Measurements from ENCODE around the gene CCDC186. TPM values are rescaled to one million over a fixed set of nuclear protein-coding genes. Genes with fewer than 3 reads are reported as not detected.

CCDC186 gene
- total RNA-seq, 2 experiments from 2014 or later: 9.1 to 13.9 TPM

DNA sequence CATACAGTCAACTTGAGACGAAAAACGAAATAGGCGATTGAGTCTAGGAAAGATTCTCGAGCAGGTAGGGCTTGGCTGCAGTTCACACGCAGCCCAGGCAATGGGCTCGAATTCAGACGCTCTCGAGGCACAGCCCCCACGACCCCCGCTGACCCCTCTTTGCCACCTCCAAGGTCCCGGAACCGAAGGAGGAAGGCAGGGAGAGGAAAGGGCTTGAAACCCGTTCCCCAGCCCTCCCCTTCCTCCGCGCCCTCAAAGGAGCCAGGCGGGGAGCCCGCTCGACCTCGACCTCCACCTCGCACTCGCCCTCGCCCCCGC lies 441 bp downstream of the CCDC186 start:
- Mint-ChIP-seq H3K27ac (peak overlapping the region; percentile 99), H3K27me3 (no peaks in the 10 kb centered on the region), H3K9me3 (ENCODE audit: low read depth) (peaks cover 2% of the 10 kb centered on the region), H3K4me1 (peaks cover 35% of the 10 kb centered on the region), H3K36me3 (ENCODE audit: low read depth) (peaks cover 8% of the 10 kb centered on the region), H3K4me3 (peak overlapping the region; percentile 100)
- POLR2A ChIA-PET: interaction anchor here (0.5 to 1.5 kb wide), 3 partner anchors 30 to 494 kb away, joined by 3 read pairs; partner anchors contain the start of gene CASP7
- ATAC-seq: peak; percentile 1
- intact Hi-C loops (cut with DNase I, micrococcal nuclease): loop anchor here (5.0 kb wide), 7 partner anchors 321 to 764 kb away; partner anchors contain the start of genes DCLRE1A (in 1 of the 2), FHIP2A (in 1 of the 2), NHLRC2 (in 1 of the 2) and TRUB1 (in 1 of the 2)
- CTCF ChIA-PET: interaction anchor here (0.8 kb wide), 1 partner anchor 131 kb away, joined by 4 read pairs; no protein-coding TSS in a partner anchor
- DNase-seq: no peak

DNA sequence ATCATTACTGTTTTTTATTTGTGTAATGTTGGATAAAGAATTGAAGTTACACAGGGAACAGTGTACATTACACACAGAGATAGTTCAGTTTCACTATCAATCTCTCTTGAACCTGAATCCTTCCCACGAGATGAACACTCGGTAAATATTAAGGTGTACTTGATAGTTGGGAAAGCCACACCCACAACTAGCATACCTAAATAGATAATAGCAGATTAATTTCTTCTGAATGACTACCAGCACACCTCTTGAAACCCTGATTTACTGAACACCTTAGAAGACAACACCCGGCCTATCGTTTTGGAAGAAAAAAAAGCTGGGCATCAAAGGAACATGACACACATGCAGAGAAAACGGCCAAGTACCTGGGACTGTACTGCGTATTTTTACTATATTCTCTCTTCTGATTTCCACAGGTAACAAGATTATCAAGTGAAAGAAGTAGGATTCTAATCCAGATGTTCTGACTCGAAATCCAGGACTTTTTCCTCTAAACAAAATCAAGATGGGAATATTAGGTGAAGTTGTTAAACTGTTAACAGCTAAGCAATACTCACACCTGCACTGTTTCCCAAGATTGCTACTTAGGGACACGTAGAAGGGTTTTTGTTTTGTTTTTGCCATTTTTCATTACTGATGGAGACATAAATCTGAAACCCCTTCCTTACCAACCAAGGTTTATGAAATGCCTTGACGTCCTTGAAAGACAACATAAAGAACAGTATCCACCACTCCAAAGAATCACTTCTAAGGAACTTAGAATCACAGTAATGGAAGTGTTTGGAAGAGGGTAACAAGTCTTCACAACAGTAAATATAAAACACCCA lies 1.0 kb downstream of the CCDC186 start:
- Mint-ChIP-seq H3K4me3 (peak overlapping the region; percentile 100), H3K27ac (peak overlapping the region; percentile 99), H3K9me3 (ENCODE audit: low read depth) (peaks cover 5% of the 10 kb centered on the region), H3K27me3 (no peaks in the 10 kb centered on the region), H3K36me3 (ENCODE audit: low read depth) (peaks cover 12% of the 10 kb centered on the region), H3K4me1 (peaks cover 41% of the 10 kb centered on the region)
- ChIA-PET CTCF (no interaction called here), POLR2A (no interaction called here)
- ATAC-seq (no peak), DNase-seq (no peak)
- intact Hi-C loops (cut with DNase I, micrococcal nuclease): loop anchor here (5.0 kb wide), 7 partner anchors 321 to 764 kb away; partner anchors contain the start of genes DCLRE1A (in 1 of the 2), FHIP2A (in 1 of the 2), NHLRC2 (in 1 of the 2) and TRUB1 (in 1 of the 2)

DNA sequence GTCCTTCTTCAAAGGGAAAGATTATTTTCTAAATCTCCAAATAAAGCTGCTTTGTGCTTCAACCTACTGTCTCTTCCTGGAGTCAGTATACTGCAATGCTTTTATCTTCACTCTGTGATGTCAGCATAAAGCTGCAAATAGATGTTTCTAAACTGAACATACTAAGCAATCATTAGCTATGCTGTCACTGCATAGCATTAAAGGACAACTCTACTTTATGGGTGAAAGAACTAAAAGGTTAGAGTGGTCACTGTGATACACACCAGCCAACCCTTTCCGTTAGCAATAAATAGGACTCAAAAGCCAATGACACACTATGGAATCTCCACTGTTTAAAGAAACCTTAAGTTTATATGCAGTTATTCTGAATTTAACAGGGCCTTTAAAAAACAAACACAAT lies 1.8 kb downstream of the CCDC186 start:
- POLR2A ChIA-PET: interaction anchor here (0.9 kb wide), 1 partner anchor 14 kb away, joined by 3 read pairs; no protein-coding TSS in a partner anchor
- peaks cover 44% of the 10 kb centered on the region for H3K4me1 Mint-ChIP-seq
- intact Hi-C loops (cut with DNase I, micrococcal nuclease): loop anchor here (5.0 kb wide), 7 partner anchors 320 to 765 kb away; partner anchors contain the start of genes DCLRE1A (in 1 of the 2), FHIP2A (in 1 of the 2), NHLRC2 (in 1 of the 2) and TRUB1 (in 1 of the 2)
- H3K9me3 Mint-ChIP-seq (ENCODE audit: low read depth): peaks cover 5% of the 10 kb centered on the region
- DNase-seq: no peak
- no peaks in the 10 kb centered on the region for H3K27me3 Mint-ChIP-seq
- peak overlapping the region; percentile 100 for H3K4me3 Mint-ChIP-seq
- H3K27ac Mint-ChIP-seq: no peak overlapping the region
- CTCF ChIA-PET: no interaction called here
- ATAC-seq: no peak
- H3K36me3 Mint-ChIP-seq (ENCODE audit: low read depth): peaks cover 15% of the 10 kb centered on the region

DNA sequence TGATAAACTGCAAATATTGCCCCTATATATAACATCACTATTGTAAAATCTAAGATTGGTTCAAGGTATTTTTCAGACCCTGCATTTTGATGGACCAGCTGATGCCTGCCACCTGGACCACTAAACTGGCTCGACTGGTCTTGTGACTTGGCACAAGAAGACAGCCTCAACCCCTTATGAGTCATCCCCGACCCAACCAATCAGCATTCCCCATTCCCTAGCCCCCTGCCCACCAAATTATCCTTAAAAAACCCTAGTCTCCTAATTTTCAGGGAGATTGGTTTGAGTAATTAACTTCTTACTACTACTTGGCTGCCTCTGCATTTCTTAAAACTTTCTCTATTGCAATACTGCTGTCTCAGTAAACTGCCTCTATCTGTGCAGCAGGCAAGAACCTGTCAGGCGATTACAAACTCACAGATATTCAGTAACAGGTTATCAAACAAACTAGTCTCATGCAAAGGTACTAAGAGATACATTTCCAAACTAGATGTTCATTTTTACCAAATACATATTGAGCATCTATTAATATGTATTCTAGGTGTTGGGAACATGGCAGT lies 5.5 kb downstream of the CCDC186 start:
- Mint-ChIP-seq H3K9me3 (ENCODE audit: low read depth) (peaks cover 5% of the 10 kb centered on the region), H3K27ac (no peak overlapping the region), H3K36me3 (ENCODE audit: low read depth) (peaks cover 22% of the 10 kb centered on the region), H3K4me3 (no peak overlapping the region), H3K4me1 (peaks cover 51% of the 10 kb centered on the region), H3K27me3 (no peaks in the 10 kb centered on the region)
- intact Hi-C loops (cut with DNase I, micrococcal nuclease): no loop called here
- POLR2A ChIA-PET: no interaction called here
- DNase-seq (no peak), ATAC-seq (no peak)
- CTCF ChIA-PET: no interaction called here

DNA sequence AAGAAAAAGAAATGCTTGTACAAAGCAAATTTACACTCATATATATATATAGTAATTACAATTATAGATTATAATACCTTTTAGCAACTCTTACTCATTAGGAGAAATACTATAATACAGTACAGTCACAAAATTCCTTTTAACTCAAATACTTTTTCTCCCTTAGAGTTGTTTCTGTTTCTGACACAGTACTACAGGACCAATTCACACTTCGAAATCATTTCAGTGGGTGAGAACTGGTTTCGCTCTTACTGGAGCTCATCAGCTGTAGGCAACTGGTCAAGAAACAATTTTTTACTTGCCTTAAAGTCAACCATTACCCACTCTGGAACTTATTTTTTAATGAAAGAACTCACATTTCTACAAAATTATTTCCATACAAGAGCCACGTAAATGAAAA lies 6.0 kb downstream of the CCDC186 start:
- intact Hi-C loops (cut with DNase I, micrococcal nuclease): no loop called here
- no peak for DNase-seq
- ATAC-seq: peak; percentile 60
- Mint-ChIP-seq H3K27me3 (no peaks in the 10 kb centered on the region), H3K9me3 (ENCODE audit: low read depth) (peaks cover 5% of the 10 kb centered on the region), H3K4me3 (no peak overlapping the region), H3K4me1 (peaks cover 55% of the 10 kb centered on the region), H3K36me3 (ENCODE audit: low read depth) (peaks cover 26% of the 10 kb centered on the region), H3K27ac (no peak overlapping the region)
- CTCF ChIA-PET: interaction anchor here (0.7 kb wide), 1 partner anchor 68 kb away, joined by 4 read pairs; no protein-coding TSS in a partner anchor
- POLR2A ChIA-PET: no interaction called here

DNA sequence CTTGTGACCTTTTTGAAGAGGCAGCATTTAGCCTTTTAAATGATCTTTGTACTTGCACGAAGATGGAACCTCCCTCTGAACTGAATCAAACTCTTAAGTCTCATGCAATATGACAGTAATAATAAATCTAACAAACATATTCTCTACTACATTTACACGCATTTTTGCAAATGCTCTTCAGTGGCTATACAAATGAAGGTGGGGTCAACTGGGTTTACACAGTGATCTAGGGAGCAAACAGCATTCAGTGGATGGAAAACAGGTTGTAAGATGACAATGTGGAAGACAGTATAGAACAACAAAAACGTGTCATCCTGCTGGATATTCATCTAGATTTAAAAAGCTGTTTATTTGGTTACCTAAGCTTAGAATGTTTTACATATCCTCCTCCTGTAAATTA lies 7.5 kb downstream of the CCDC186 start:
- Mint-ChIP-seq H3K27me3 (no peaks in the 10 kb centered on the region), H3K36me3 (ENCODE audit: low read depth) (peaks cover 34% of the 10 kb centered on the region), H3K4me3 (no peak overlapping the region), H3K27ac (no peak overlapping the region), H3K4me1 (peaks cover 50% of the 10 kb centered on the region), H3K9me3 (ENCODE audit: low read depth) (peaks cover 5% of the 10 kb centered on the region)
- ChIA-PET CTCF (no interaction called here), POLR2A (no interaction called here)
- intact Hi-C loops (cut with DNase I, micrococcal nuclease): no loop called here
- DNase-seq (no peak), ATAC-seq (no peak)

DNA sequence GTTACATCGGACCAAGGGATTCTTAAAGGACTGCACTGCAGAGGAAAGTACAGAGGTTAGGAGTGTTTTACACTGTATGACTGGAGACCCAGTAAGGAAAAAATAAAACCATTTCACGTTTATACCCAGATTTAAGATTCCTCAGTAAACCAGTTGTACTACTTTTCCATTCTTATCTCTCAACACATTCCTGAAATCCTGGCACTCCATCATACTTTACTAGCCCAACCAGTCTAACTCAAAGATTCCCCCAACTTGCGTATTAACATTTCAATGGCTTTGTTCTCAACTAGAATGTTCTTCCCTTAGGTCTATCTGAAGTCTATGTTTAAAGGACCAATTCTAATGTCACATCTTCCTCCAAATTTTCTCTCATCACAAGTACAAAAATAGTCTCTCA lies 8.0 kb downstream of the CCDC186 start:
- Mint-ChIP-seq H3K4me1 (peaks cover 53% of the 10 kb centered on the region), H3K36me3 (ENCODE audit: low read depth) (peaks cover 34% of the 10 kb centered on the region), H3K4me3 (no peak overlapping the region), H3K27me3 (no peaks in the 10 kb centered on the region), H3K9me3 (ENCODE audit: low read depth) (peaks cover 5% of the 10 kb centered on the region), H3K27ac (no peak overlapping the region)
- intact Hi-C loops (cut with DNase I, micrococcal nuclease): no loop called here
- no peak for ATAC-seq
- POLR2A ChIA-PET: no interaction called here
- CTCF ChIA-PET: no interaction called here
- DNase-seq: no peak

DNA sequence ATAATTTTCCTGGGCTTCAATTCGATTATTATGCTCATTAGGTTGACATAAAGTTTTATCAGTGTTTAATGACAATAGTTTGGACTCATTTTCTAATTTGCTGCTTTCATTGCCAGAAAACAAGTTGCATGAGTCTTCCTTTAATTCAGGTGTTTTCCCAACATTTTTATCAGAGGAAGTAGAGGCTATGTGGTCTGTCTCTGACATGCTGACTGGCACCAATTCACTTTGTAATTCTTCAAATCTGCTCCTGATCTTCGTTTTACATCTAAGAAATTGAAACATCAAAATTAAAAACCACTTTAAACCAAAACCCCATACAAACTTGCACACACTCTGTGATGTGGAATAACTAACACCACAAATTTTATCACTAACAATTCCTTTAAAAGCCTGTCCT lies 10.9 kb downstream of the CCDC186 start:
- intact Hi-C loops (cut with DNase I, micrococcal nuclease): no loop called here
- no peak for ATAC-seq
- no peak overlapping the region for H3K4me3 Mint-ChIP-seq
- no peaks in the 10 kb centered on the region for H3K9me3 Mint-ChIP-seq (ENCODE audit: low read depth)
- POLR2A ChIA-PET: interaction anchor here (0.7 kb wide), 1 partner anchor 85 kb away, joined by 3 read pairs; no protein-coding TSS in a partner anchor
- CTCF ChIA-PET: interaction anchor here (0.6 kb wide), 1 partner anchor 28 kb away, joined by 3 read pairs; no protein-coding TSS in a partner anchor
- DNase-seq: no peak
- H3K36me3 Mint-ChIP-seq (ENCODE audit: low read depth): peaks cover 22% of the 10 kb centered on the region
- no peaks in the 10 kb centered on the region for H3K27me3 Mint-ChIP-seq
- H3K4me1 Mint-ChIP-seq: peaks cover 40% of the 10 kb centered on the region
- no peak overlapping the region for H3K27ac Mint-ChIP-seq

DNA sequence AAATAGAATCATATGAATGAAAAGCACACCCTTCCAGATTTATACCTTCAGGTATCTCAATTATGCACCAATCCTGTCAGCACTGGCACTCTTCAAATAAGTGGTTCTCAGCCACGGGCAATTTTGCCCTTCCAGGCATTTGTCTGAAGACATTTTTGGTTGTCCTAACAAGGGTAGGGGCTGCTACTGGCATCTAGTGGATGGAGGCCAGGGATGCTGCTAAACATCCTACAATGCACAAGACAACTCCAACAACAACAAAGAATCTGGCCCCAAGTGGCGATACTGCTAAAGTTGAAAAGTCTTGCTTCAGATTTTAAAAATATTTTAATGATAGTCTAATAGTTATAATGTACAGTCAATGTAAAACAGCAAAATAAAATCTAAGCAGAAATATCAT lies 16.1 kb downstream of the CCDC186 start:
- CTCF ChIA-PET: no interaction called here

DNA sequence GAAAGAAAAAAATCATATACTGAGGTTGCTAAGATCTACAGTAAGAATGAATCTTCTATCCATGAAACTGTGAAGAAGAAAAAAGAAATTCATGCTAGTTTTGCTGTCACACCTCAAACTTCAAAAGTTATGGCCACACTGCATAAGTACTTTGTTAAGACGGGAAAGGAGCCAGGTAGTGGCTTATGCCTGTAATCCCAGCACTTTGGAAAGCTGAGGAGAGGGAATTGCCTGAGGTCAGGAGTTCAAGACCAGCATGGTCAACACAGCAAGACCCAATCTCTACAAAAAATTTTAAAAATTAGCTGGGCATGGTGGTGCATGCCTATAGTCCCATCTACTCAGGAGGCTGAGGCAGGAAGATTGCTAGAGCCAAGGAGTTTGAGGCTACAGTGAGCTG lies 22.1 kb downstream of the CCDC186 start:
- ChIA-PET CTCF (no interaction called here), POLR2A (no interaction called here)
- Mint-ChIP-seq H3K27ac (no peak overlapping the region), H3K9me3 (ENCODE audit: low read depth) (no peaks in the 10 kb centered on the region), H3K36me3 (ENCODE audit: low read depth) (peaks cover 31% of the 10 kb centered on the region), H3K27me3 (no peaks in the 10 kb centered on the region), H3K4me1 (no peaks in the 10 kb centered on the region), H3K4me3 (no peak overlapping the region)
- DNase-seq: no peak
- intact Hi-C loops (cut with DNase I, micrococcal nuclease): no loop called here
- no peak for ATAC-seq

More for the DNA sequence above, 16.1 kb downstream of the CCDC186 start:
- Mint-ChIP-seq H3K27ac (no peak overlapping the region), H3K4me1 (peaks cover 11% of the 10 kb centered on the region), H3K27me3 (no peaks in the 10 kb centered on the region), H3K9me3 (ENCODE audit: low read depth) (no peaks in the 10 kb centered on the region), H3K4me3 (no peak overlapping the region), H3K36me3 (ENCODE audit: low read depth) (peaks cover 23% of the 10 kb centered on the region)
- POLR2A ChIA-PET: interaction anchor here (0.9 kb wide), 1 partner anchor 14 kb away, joined by 3 read pairs; no protein-coding TSS in a partner anchor
- ATAC-seq (no peak), DNase-seq (no peak)
- intact Hi-C loops (cut with DNase I, micrococcal nuclease): no loop called here

DNA sequence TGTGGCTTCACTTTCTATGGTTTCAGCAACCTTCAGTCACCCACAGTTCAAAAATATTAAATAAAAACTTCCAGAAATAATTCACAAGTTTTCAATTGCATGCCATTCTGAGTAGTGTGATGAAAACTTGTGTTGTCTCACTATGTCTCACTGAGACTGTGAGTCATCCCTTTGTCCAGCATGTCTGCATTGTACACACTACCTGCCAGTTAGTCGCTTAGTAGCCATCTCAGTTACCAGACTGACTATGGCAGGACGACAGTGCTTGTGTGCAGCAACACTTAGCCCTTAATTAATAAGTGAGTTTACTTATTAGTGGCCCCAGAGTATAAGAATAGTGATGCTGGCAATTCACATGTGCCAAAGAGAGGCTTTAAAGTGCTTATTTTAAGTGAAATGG lies 22.5 kb downstream of the CCDC186 start:
- peak; percentile 74 for ATAC-seq
- Mint-ChIP-seq H3K27me3 (no peaks in the 10 kb centered on the region), H3K9me3 (ENCODE audit: low read depth) (no peaks in the 10 kb centered on the region), H3K4me1 (no peaks in the 10 kb centered on the region), H3K36me3 (ENCODE audit: low read depth) (peaks cover 31% of the 10 kb centered on the region), H3K4me3 (no peak overlapping the region), H3K27ac (no peak overlapping the region)
- DNase-seq: no peak
- intact Hi-C loops (cut with DNase I, micrococcal nuclease): no loop called here
- CTCF ChIA-PET: interaction anchor here (0.6 kb wide), 1 partner anchor 8 kb away, joined by 3 read pairs; no protein-coding TSS in a partner anchor
- POLR2A ChIA-PET: no interaction called here

Data from activated CD4-positive, alpha-beta T cell treated with anti-CD3 and anti-CD28 coated beads for 36 hours (primary cell).